Osteoblast (primary cell): ENCODE data around the gene CALR3. TPM values are rescaled to one million over a fixed set of nuclear protein-coding genes. Genes with fewer than 3 reads are reported as not detected.
"Not testable (repeated sequence)": the region's sequence is repeated elsewhere in the genome, so short reads cannot be mapped to it uniquely, and the experiment has no call there.

Experiments used
- DNase-seq: peaks from one replicate; pipeline ENCODE4 v3.0.0; 2011; ENCODE audit warnings: low spot score, mixed read lengths; ENCODE audit not compliant: insufficient read length; ENCODE audit errors: missing footprints
- H2AFZ ChIP-seq: 2 replicates; pipeline ENCODE4 v1.6.0; 2011; ENCODE audit warnings: mild to moderate bottlenecking, low read length
- H3K27ac ChIP-seq: 2 replicates; pipeline ENCODE4 v1.5.1; 2011; ENCODE audit warnings: mild to moderate bottlenecking, low read depth, low read length, moderate library complexity
- H3K27me3 ChIP-seq: 2 replicates; pipeline ENCODE4 v1.6.0; 2012; ENCODE audit warnings: mild to moderate bottlenecking, control low read depth, inconsistent platforms, low read length, moderate library complexity; ENCODE audit not compliant: insufficient read depth
- H3K36me3 ChIP-seq: 2 replicates; pipeline ENCODE4 v1.5.1; 2011; ENCODE audit warnings: mild to moderate bottlenecking, low read length, control low read depth, moderate library complexity; ENCODE audit not compliant: insufficient read depth
- H3K4me1 ChIP-seq: 2 replicates; pipeline ENCODE4 v1.5.1; 2011; ENCODE audit warnings: mild to moderate bottlenecking, low read length, control low read depth, moderate library complexity; ENCODE audit not compliant: insufficient read depth
- H3K4me2 ChIP-seq: 2 replicates; pipeline ENCODE4 v1.6.0; 2011; ENCODE audit warnings: mild to moderate bottlenecking, low read length; ENCODE audit not compliant: insufficient read depth
- H3K4me3 ChIP-seq: fragments of 200-600 bp; sonication (generic); 3 replicates; pipeline ENCODE4 v1.5.1; 2012; ENCODE audit warnings: mild to moderate bottlenecking, low read length, inconsistent platforms; ENCODE audit not compliant: insufficient read depth
- H3K79me2 ChIP-seq: 2 replicates; pipeline ENCODE4 v1.6.0; 2012; ENCODE audit warnings: mild to moderate bottlenecking, low read length, control low read depth, inconsistent platforms; ENCODE audit not compliant: insufficient read depth
- H3K9me3 ChIP-seq: 2 replicates; pipeline ENCODE4 v1.5.1; 2011; ENCODE audit warnings: low read depth, low read length, control low read depth
- H4K20me1 ChIP-seq: 2 replicates; pipeline ENCODE4 v1.6.0; 2012; ENCODE audit warnings: mild to moderate bottlenecking, low read length, control low read depth; ENCODE audit not compliant: insufficient read depth
- CTCF ChIP-seq: IDR thresholded peaks from 2 replicates; pipeline ENCODE4 v1.5.1; 2011; ENCODE audit warnings: mild to moderate bottlenecking, low read depth, low read length, moderate library complexity; ENCODE audit errors: extremely low read depth
- total RNA-seq: library from RNA; depleted of rRNA; stranded (reverse); fragments of >200 nt; gene quantifications from 2 replicates; pipeline ENCODE4 v1.2.3, GENCODE V29; 2012

CALR3 gene
- total RNA-seq, 1 donor, result not detected

GRCh38 chr19:16509141-16510061 is 13.4 kb upstream of the CALR3 start:
- Histone ChIP-seq H3K79me2 (no peaks in the 10 kb centered on the region), H3K4me2 (no peak overlapping the region), H4K20me1 (no peaks in the 10 kb centered on the region), H3K4me3 (no peak overlapping the region), H3K9me3 (no peaks in the 10 kb centered on the region), H3K4me1 (no peaks in the 10 kb centered on the region), H3K27me3 (no peaks in the 10 kb centered on the region), H3K36me3 (peaks cover 14% of the 10 kb centered on the region), H3K27ac (no peak overlapping the region), H2AFZ (no peak overlapping the region)
- no peak for TF ChIP-seq CTCF
- DNase-seq, result peak; percentile 66

- Histone ChIP-seq H3K4me3 (no peak overlapping the region), H3K9me3 (no peaks in the 10 kb centered on the region), H3K27me3 (no peaks in the 10 kb centered on the region), H4K20me1 (no peaks in the 10 kb centered on the region), H3K79me2 (no peaks in the 10 kb centered on the region), H2AFZ (no peak overlapping the region), H3K4me2 (no peak overlapping the region), H3K4me1 (no peaks in the 10 kb centered on the region), H3K36me3 (peaks cover 16% of the 10 kb centered on the region), H3K27ac (no peak overlapping the region)
- DNase-seq, result no peak
- TF ChIP-seq CTCF, result no peak
Observed at GRCh38 chr19:16508546-16508945, 12.6 kb upstream of the CALR3 start.

GRCh38 chr19:16506961-16507360 is 11.0 kb upstream of the CALR3 start:
- Histone ChIP-seq H3K79me2 (no peaks in the 10 kb centered on the region), H4K20me1 (no peaks in the 10 kb centered on the region), H3K27me3 (no peaks in the 10 kb centered on the region), H3K4me3 (no peak overlapping the region), H3K9me3 (no peaks in the 10 kb centered on the region), H3K27ac (no peak overlapping the region), H3K36me3 (peaks cover 20% of the 10 kb centered on the region), H2AFZ (no peak overlapping the region), H3K4me2 (no peak overlapping the region), H3K4me1 (no peaks in the 10 kb centered on the region)
- no peak for TF ChIP-seq CTCF
- peak; percentile 1 for DNase-seq

- not testable (repeated sequence) for H3K27me3 ChIP-seq, H3K4me1 ChIP-seq, H3K9me3 ChIP-seq, H3K27ac ChIP-seq, H3K4me2 ChIP-seq, DNase-seq, H3K79me2 ChIP-seq, H4K20me1 ChIP-seq, H3K4me3 ChIP-seq, H2AFZ ChIP-seq
- peaks cover 20% of the 10 kb centered on the region for H3K36me3 ChIP-seq
Observed at GRCh38 chr19:16506161-16506560, 10.2 kb upstream of the CALR3 start.
